ENCODE measurements around the gene COPG2. TPM values are rescaled to one million over a fixed set of nuclear protein-coding genes. Genes with fewer than 3 reads are reported as not detected.

COPG2 gene
- total RNA-seq, 1 donor from 2014 or later: 22.9 TPM

- DNase-seq (ENCODE audit: low spot score): no peak
These were observed 192.8 kb downstream of the COPG2 start for GRCh38 chr7:130475776-130476175.

GRCh38 chr7:130473876-130474275 is 194.7 kb downstream of the COPG2 start:
- DNase-seq (ENCODE audit: low spot score): no peak

GRCh38 chr7:130473289-130473688 is 195.3 kb downstream of the COPG2 start:
- DNase-seq (ENCODE audit: low spot score): no peak

DNA sequence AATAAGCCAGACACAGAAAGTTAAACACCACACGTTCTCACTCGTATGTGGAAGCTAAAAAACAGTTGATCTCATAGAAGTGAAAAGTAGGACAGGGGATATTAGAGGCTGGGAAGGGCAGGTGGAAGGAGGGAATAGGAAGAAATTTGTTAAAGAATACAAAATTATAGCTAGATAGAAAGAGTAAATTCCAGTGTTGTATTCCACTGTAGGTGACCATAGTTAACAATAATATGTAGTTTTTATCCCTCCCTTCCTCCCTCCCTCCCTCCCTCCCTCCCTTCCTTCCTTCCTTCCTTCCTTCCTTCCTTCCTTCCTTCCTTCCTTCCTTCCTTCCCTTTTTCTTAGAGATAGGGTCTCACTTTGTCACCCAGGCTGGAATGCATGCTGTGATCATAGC is 196.6 kb downstream of the COPG2 start:
- no peak for DNase-seq (ENCODE audit: low spot score)

- no peak for DNase-seq (ENCODE audit: low spot score)
These were observed 199.9 kb downstream of the COPG2 start for GRCh38 chr7:130468612-130469011.

DNA sequence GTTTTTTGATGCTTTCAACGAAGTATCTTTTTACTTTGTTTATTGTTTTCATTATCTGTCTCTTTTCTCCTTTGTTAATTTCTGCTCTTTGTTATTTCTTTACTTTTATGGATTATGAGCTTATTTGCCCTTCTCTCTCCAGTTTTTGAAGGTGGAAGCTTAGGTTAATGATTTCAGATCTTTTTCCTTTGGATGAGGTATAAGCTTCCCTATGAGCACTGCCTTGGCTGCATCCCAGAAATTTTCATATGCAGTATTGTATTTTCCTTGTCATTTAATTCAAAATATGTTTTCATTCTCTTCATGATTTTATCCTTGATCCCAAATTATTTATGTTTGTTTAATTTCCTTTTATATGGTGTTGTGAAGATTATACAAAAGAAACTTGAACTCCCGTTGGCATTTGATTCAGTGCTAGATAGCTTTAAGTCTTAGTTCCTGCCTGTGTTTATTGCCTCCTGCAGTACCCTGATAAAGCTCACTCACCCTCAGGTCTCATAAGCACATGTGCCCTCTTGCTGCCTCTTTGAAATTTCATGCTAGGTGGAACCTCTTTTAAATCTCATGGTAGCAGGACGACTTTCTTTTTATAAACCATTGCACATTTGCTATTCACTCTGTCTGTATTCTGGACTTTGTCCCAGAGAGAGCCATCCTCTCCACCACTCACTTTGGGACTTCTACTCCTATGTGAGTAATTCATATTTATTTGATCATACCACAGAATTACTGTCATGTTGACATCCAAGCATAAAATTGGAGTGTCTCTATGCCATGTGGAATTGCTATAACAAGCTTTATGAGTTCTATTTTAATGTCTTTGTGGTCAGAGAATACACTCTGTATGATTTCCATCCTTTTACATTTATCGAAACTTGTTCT is 204.8 kb downstream of the COPG2 start:
- no peak for DNase-seq (ENCODE audit: low spot score)

DNA sequence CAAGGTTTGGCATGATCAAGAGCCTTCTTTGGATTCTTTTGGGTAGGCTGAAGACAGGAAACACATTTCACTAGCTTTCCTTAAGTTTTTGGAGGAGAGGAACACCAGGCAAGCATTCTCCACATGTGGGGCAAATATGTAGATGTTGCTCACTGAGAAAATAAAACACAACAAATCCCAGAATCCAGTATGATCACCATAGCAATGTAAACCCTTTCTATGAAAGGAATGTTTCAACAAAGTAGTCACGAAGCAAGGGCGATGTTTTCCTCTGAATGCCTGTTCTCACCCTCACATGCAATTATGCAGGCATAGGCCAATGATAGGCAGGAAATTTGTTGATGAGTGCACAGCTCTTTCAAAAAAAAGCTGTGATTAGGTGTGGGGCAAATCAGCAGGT is 207.3 kb downstream of the COPG2 start:
- DNase-seq (ENCODE audit: low spot score): no peak

DNA sequence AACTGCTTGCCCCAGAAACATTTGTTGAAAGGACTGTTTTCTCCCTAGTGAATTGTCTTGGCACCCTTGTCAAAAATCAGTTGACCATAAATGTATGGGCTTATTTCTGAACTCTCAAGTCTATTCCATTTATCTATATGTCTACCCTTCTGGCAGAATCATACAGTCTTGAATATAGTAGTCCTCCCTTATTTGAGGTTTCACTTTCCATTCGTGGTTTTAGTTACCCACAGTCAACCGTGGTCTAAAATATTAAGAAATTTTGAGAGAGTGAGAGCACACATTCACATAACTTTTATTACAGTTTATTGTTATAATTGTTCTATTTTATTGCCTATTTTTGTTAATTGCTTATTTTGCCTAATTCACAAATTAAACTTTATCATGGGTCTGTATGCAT is 210.3 kb downstream of the COPG2 start:
- no peak for DNase-seq (ENCODE audit: low spot score)

Other genes with a start within 250 kb of the COPG2 start
- 6.7 TPM for gene CEP41, start 227.7 kb downstream of the COPG2 start, total RNA-seq (ENCODE audit: insufficient read depth, low replicate concordance)
- 417 TPM for gene MEST, start 176.7 kb downstream of the COPG2 start, total RNA-seq (ENCODE audit: insufficient read depth, low replicate concordance)
- gene TSGA13, start 17.8 kb upstream of the COPG2 start, total RNA-seq (ENCODE audit: insufficient read depth, low replicate concordance): 0.72 TPM
- gene KLF14, start 65.5 kb upstream of the COPG2 start, total RNA-seq (ENCODE audit: insufficient read depth, low replicate concordance): 0.48 TPM

Data from umbilical cord (tissue), 2 donors.